CD4-positive, alpha-beta T cell treated with Interleukin-6 at 100 ng/mL for 8 hours (primary cell): ENCODE measurements around the gene SENP1.
"Not testable (repeated sequence)": the region's sequence is repeated elsewhere in the genome, so short reads cannot be mapped to it uniquely, and the experiment has no call there.

Experiments
- DNase-seq: peaks from one replicate; pipeline ENCODE4 v3.0.0-alpha.2; 2020; ENCODE audit warnings: mixed read lengths, low spot score

Gene SENP1

GRCh38 chr12:48111312-48111693 is 5.4 kb upstream of the SENP1 start:
- not testable (repeated sequence) for DNase-seq

GRCh38 chr12:48110691-48111311 is 4.9 kb upstream of the SENP1 start:
- DNase-seq: no peak

- DNase-seq: no peak
These were observed 3.5 kb upstream of the SENP1 start for GRCh38 chr12:48109424-48109823.

- DNase-seq: no peak
These were observed 1.1 kb upstream of the SENP1 start for GRCh38 chr12:48106681-48107613.

- peak; percentile 25 for DNase-seq
These were observed 485 bp downstream of the SENP1 start for GRCh38 chr12:48105321-48105866.

GRCh38 chr12:48104531-48104930 is 1.3 kb downstream of the SENP1 start:
- no peak for DNase-seq

GRCh38 chr12:48092611-48093010 is 13.3 kb downstream of the SENP1 start:
- DNase-seq: no peak

- no peak for DNase-seq
These were observed 19.6 kb downstream of the SENP1 start for GRCh38 chr12:48086327-48086726.

GRCh38 chr12:48084841-48085460 is 20.9 kb downstream of the SENP1 start:
- no peak for DNase-seq

- no peak for DNase-seq
These were observed 21.8 kb downstream of the SENP1 start for GRCh38 chr12:48084066-48084465.

- no peak for DNase-seq
These were observed 25.1 kb downstream of the SENP1 start for GRCh38 chr12:48080821-48081220.

GRCh38 chr12:48080285-48080684 is 25.6 kb downstream of the SENP1 start:
- no peak for DNase-seq

GRCh38 chr12:48078901-48079300 is 27.0 kb downstream of the SENP1 start:
- no peak for DNase-seq

GRCh38 chr12:48077111-48077510 is 28.8 kb downstream of the SENP1 start:
- no peak for DNase-seq

- no peak for DNase-seq
These were observed 30.0 kb downstream of the SENP1 start for GRCh38 chr12:48075832-48076231.

- no peak for DNase-seq
These were observed 31.6 kb downstream of the SENP1 start for GRCh38 chr12:48074266-48074665.

GRCh38 chr12:48072266-48072665 is 33.6 kb downstream of the SENP1 start:
- DNase-seq: no peak

GRCh38 chr12:48071808-48072207 is 34.1 kb downstream of the SENP1 start:
- DNase-seq: no peak

GRCh38 chr12:48070731-48071130 is 35.1 kb downstream of the SENP1 start:
- DNase-seq: no peak

GRCh38 chr12:48070033-48070432 is 35.8 kb downstream of the SENP1 start:
- no peak for DNase-seq

GRCh38 chr12:48069241-48069640 is 36.6 kb downstream of the SENP1 start:
- no peak for DNase-seq

GRCh38 chr12:48068457-48068856 is 37.4 kb downstream of the SENP1 start:
- DNase-seq: no peak
